ENCODE data around the gene CFAP47. TPM values are rescaled to one million over a fixed set of nuclear protein-coding genes. Genes with fewer than 3 reads are reported as not detected.

Gene CFAP47
- total and polyA plus RNA-seq, 2 donors (not counting 3 experiments of a cell fraction or from before 2014, with no cell fraction given) = not detected

DNA sequence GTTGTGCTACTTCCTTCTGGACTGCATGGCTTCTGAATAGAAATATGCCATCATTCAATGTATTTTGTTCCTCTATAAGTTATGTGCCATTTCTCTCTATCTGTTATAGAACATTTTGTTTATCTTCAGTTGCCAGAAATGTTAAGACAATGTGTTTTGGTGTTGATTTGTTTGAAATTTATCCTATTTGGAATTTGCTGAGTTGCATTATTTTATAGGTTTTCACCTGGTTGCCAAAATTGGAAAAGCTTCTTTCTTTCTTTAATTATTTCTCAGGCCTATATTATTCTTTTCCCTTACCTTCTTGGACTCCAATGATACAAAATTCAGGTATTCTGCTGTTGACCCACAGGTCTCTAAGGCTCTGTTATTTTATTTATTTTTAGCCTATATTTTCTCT, 33.4 kb upstream of the CFAP47 start:
- Histone ChIP-seq H3K36me3 (ENCODE audit: control insufficient read depth in 2 of 2, extremely low read depth in 1 of 2, insufficient read depth in 2 of 2, low read length in 2 of 2) (no peaks in the 10 kb centered on the region), H3K4me2 (ENCODE audit: insufficient read depth, low read length) (no peak overlapping the region), H3K4me3 (replicated peaks in 1 of 3; ENCODE audit: insufficient read depth in 1 of 3, low read depth in 1 of 3, low read length in 3 of 3) (no peak overlapping the region), H4K20me1 (replicated peaks; ENCODE audit: control insufficient read depth, extremely low read depth, insufficient read depth, low read length) (no peaks in the 10 kb centered on the region), H3K4me1 (ENCODE audit: control insufficient read depth, extremely low read depth, insufficient read depth, low read length) (no peaks in the 10 kb centered on the region), H3K9ac (replicated peaks; ENCODE audit: extremely low read depth, insufficient read depth, low read length) (no peak overlapping the region), H3K79me2 (ENCODE audit: control insufficient read depth, insufficient read depth, low read length) (no peaks in the 10 kb centered on the region), H2AFZ (ENCODE audit: low read depth, low read length) (no peak overlapping the region), H3K27me3 (ENCODE audit: control insufficient read depth in 2 of 2, insufficient read depth in 2 of 2, low read length in 2 of 2) (no peaks in the 10 kb centered on the region), H3K27ac (ENCODE audit: insufficient read depth, low read depth, low read length) (no peak overlapping the region), H3K9me3 (replicated peaks; ENCODE audit: control insufficient read depth, insufficient read depth, low read length) (no peaks in the 10 kb centered on the region), H3K9me1 (replicated peaks; ENCODE audit: control insufficient read depth, extremely low read depth, insufficient read depth, low read length) (no peaks in the 10 kb centered on the region)
- dilution Hi-C loops (cut with MboI; ENCODE audit: extremely low pct_ligation_motif_present, low sequenced_read_pairs) (no loop called here), intact Hi-C loops (cut with micrococcal nuclease) (no loop called here)
- no peak for TF ChIP-seq POLR2AphosphoS5 (IDR thresholded peaks at IDR 0.05; ENCODE audit: insufficient read depth, low read depth, low read length)
- no peak for TF ChIP-seq JUN (IDR thresholded peaks at IDR 0.05; ENCODE audit: borderline replicate concordance, insufficient read depth, insufficient read length, low read depth)
- TF ChIP-seq FOS (IDR thresholded peaks at IDR 0.05; ENCODE audit: borderline replicate concordance, insufficient read depth, low read length) = no peak
- TF ChIP-seq, protein P1, sequence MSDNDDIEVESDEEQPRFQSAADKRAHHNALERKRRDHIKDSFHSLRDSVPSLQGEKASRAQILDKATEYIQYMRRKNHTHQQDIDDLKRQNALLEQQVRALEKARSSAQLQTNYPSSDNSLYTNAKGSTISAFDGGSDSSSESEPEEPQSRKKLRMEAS (IDR thresholded peaks at IDR 0.05; ENCODE audit: insufficient read depth, insufficient read length) = no peak
- TF ChIP-seq MYC (IDR thresholded peaks at IDR 0.05; ENCODE audit: low read depth, low read length) = no peak
- TF ChIP-seq POLR2A (IDR thresholded peaks at IDR 0.05; ENCODE audit: low read depth, low read length) = no peak
- TF ChIP-seq, protein P2, sequence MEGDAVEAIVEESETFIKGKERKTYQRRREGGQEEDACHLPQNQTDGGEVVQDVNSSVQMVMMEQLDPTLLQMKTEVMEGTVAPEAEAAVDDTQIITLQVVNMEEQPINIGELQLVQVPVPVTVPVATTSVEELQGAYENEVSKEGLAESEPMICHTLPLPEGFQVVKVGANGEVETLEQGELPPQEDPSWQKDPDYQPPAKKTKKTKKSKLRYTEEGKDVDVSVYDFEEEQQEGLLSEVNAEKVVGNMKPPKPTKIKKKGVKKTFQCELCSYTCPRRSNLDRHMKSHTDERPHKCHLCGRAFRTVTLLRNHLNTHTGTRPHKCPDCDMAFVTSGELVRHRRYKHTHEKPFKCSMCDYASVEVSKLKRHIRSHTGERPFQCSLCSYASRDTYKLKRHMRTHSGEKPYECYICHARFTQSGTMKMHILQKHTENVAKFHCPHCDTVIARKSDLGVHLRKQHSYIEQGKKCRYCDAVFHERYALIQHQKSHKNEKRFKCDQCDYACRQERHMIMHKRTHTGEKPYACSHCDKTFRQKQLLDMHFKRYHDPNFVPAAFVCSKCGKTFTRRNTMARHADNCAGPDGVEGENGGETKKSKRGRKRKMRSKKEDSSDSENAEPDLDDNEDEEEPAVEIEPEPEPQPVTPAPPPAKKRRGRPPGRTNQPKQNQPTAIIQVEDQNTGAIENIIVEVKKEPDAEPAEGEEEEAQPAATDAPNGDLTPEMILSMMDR (IDR thresholded peaks at IDR 0.05; ENCODE audit: extremely low read depth in 1 of 2, insufficient read depth in 1 of 2, low read depth in 1 of 2, low read length in 2 of 2) = no peak
- no peak for TF ChIP-seq GATA2 (IDR thresholded peaks at IDR 0.05; ENCODE audit: insufficient read depth, insufficient read length, low read depth, low read length)
- no peak for TF ChIP-seq EZH2 (IDR thresholded peaks at IDR 0.05; ENCODE audit: borderline replicate concordance, low read depth, low read length, severe bottlenecking)
- FAIRE-seq = no peak
- POLR2A ChIA-PET = no interaction called here
- CTCF ChIA-PET = no interaction called here
- no TSS peak for BruUV-seq (replicated peaks)
- DNase-seq (ENCODE audit: low read depth, low spot score) = no peak
